Activated CD8-positive, alpha-beta memory T cell treated with anti-CD3 and anti-CD28 coated beads for 48 hours (primary cell): ENCODE measurements around the gene PVALEF.
"Not testable (repeated sequence)": the region's sequence is repeated elsewhere in the genome, so short reads cannot be mapped to it uniquely, and the experiment has no call there.

Source experiments
- DNase-seq, 3 experiments: peaks; one replicate each; pipeline ENCODE4 v3.0.0-alpha.2; 2020; ENCODE audit warnings: low read depth in 2 of 3, low spot score in 2 of 3

The PVALEF gene

GRCh38 chr17:81143717-81144422 is 21.4 kb upstream of the PVALEF start:
- DNase-seq: no peak

- DNase-seq: no peak
These were observed 20.9 kb upstream of the PVALEF start for GRCh38 chr17:81144423-81144781.

- not testable (repeated sequence) for DNase-seq
These were observed 19.1 kb upstream of the PVALEF start for GRCh38 chr17:81146208-81146607.

- DNase-seq: no peak
These were observed 17.6 kb upstream of the PVALEF start for GRCh38 chr17:81147701-81148100.

- no peak for DNase-seq
These were observed 16.7 kb upstream of the PVALEF start for GRCh38 chr17:81148571-81148970.

- no peak for DNase-seq
These were observed 16.2 kb upstream of the PVALEF start for GRCh38 chr17:81148986-81149533.

- DNase-seq: no peak
These were observed 14.8 kb upstream of the PVALEF start for GRCh38 chr17:81150377-81151077.

GRCh38 chr17:81151278-81151677 is 14.0 kb upstream of the PVALEF start:
- DNase-seq: no peak

- no peak for DNase-seq
These were observed 12.9 kb upstream of the PVALEF start for GRCh38 chr17:81152288-81152828.

GRCh38 chr17:81153340-81153803 is 11.9 kb upstream of the PVALEF start:
- no peak for DNase-seq

- DNase-seq: not testable (repeated sequence)
These were observed 11.3 kb upstream of the PVALEF start for GRCh38 chr17:81154016-81154415.

GRCh38 chr17:81154961-81155360 is 10.3 kb upstream of the PVALEF start:
- no peak for DNase-seq

GRCh38 chr17:81156866-81157805 is 8.2 kb upstream of the PVALEF start:
- no peak for DNase-seq

- no peak for DNase-seq
These were observed 7.2 kb upstream of the PVALEF start for GRCh38 chr17:81157848-81158687.

GRCh38 chr17:81158688-81159590 is 6.4 kb upstream of the PVALEF start:
- no peak for DNase-seq

GRCh38 chr17:81159611-81160265 is 5.6 kb upstream of the PVALEF start:
- no peak for DNase-seq

- no peak for DNase-seq
These were observed 5.0 kb upstream of the PVALEF start for GRCh38 chr17:81160306-81160705.

- no peak for DNase-seq
These were observed 4.4 kb upstream of the PVALEF start for GRCh38 chr17:81160747-81161453.
